ENCODE results near the gene HNRNPA1L2. TPM values are rescaled to one million over a fixed set of nuclear protein-coding genes. Genes with fewer than 3 reads are reported as not detected.
A peak's percentile ranks its signal among the peaks of the same experiment; 100 is the strongest.
"Not testable (repeated sequence)": the region's sequence is repeated elsewhere in the genome, so short reads cannot be mapped to it uniquely, and the experiment has no call there.

HNRNPA1L2 gene
- total and polyA plus RNA-seq, 2 of the 8 experiments (the other 6 are each of a cell fraction or from before 2014, with no cell fraction given) = 3.7 to 8.9 TPM

DNA sequence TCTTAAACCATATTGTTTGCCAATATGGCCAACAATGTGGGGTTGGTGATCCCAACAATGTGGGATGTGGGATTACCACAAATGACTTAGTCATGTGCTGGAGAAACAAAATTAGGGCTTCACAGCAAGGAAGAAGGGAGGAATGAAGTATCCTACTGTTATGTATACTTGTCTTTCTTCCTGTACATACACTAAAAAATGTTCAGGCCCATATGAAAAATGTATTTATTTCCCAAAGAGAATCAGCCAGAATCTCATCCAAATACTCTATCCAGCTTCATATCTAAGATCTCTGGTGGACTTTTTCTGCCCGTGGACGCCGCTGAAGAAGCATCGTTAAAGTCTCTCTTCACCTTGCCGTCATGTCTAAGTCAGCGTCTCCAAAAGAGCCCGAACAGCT, at the start of gene HNRNPA1L2 (continued):
- no peak for TF ChIP-seq CTBP2 (IDR thresholded peaks at IDR 0.05; ENCODE audit: borderline replicate concordance, insufficient read depth, insufficient read length, low read length)
- no peak for TF ChIP-seq ATF2 (IDR thresholded peaks at IDR 0.05; ENCODE audit: low read length)
- no peak for TF ChIP-seq NRF1 (IDR thresholded peaks at IDR 0.05; ENCODE audit: low read depth, low read length)
- TF ChIP-seq SUZ12 (IDR thresholded peaks at IDR 0.05; ENCODE audit: low read length) = no peak
- TF ChIP-seq BACH1 (IDR thresholded peaks at IDR 0.05; ENCODE audit: low read length) = no peak
- no peak for TF ChIP-seq SIN3A (conservative IDR thresholded peaks at IDR 0.05 in 1 of 2, IDR thresholded peaks at IDR 0.05 in 1 of 2; ENCODE audit: low read depth in 1 of 2, low read length in 2 of 2)
- TF ChIP-seq SAP30 (IDR thresholded peaks at IDR 0.05; ENCODE audit: insufficient read depth, insufficient replicate concordance, low read length) = no peak

DNA sequence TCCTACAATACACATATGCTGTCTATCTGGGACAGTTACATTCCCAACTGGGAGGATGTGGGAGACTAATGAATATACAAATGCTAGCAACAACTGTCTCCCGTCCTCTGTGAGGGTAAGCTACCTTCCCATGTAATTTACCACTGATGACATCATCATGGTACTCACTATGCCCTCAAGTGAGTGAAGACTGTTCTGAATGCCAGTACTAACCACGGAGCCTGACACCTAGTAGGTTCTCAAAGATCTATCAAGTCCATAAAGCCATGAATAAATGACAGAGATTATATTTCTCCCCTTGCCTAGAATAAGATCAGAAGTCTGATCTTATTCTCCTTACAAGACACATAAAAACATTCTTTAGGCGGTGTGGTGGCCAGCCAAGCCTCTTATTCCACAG, 49.1 kb upstream of the HNRNPA1L2 start:
- H3K36me3 ChIP-seq (ENCODE audit: control insufficient read depth in 2 of 4, insufficient read depth in 4 of 4, low read length in 3 of 4); H3K4me2 ChIP-seq (ENCODE audit: insufficient read depth in 1 of 2, low read depth in 2 of 2, low read length in 2 of 2); H4K91ac ChIP-seq (replicated peaks; ENCODE audit: insufficient read length, low read length); H3K27me3 ChIP-seq (replicated peaks in 1 of 4; ENCODE audit: control insufficient read depth in 3 of 4, extremely low read depth in 1 of 4, insufficient read depth in 3 of 4, low read length in 3 of 4); H2AFZ ChIP-seq (ENCODE audit: low read length); H3K56ac ChIP-seq (replicated peaks; ENCODE audit: insufficient read length, low read depth, low read length); H3K4me3 ChIP-seq (ENCODE audit: extremely low read depth in 1 of 4, insufficient read depth in 2 of 4, low read depth in 3 of 4, low read length in 4 of 4); H2BK5ac ChIP-seq (ENCODE audit: low read depth, low read length); H3K9me3 ChIP-seq (ENCODE audit: insufficient read depth in 2 of 2, low read depth in 1 of 2, low read length in 1 of 2); DNase-seq (ENCODE audit: low read depth in 1 of 2, low spot score in 2 of 2); H3K23me2 ChIP-seq (ENCODE audit: low read depth, low read length); H4K5ac ChIP-seq (ENCODE audit: insufficient read length, low read depth, low read length); H3K23ac ChIP-seq (ENCODE audit: insufficient read length); H2BK120ac ChIP-seq (replicated peaks; ENCODE audit: low read depth, low read length); CTCF ChIA-PET (ENCODE audit: partially characterized antibody); H3K14ac ChIP-seq (ENCODE audit: insufficient read length); H2BK20ac ChIP-seq (ENCODE audit: low read length); H3K27ac ChIP-seq (ENCODE audit: low read depth, low read length); H3K4me1 ChIP-seq (replicated peaks in 1 of 4; ENCODE audit: control insufficient read depth in 3 of 4, insufficient read depth in 4 of 4, low read length in 3 of 4); H3K18ac ChIP-seq (ENCODE audit: extremely low read depth, low read length); H3K79me2 ChIP-seq (ENCODE audit: control insufficient read depth in 1 of 2, insufficient read depth in 2 of 2, low read length in 2 of 2); H3K4ac ChIP-seq (replicated peaks; ENCODE audit: insufficient read length, low read depth, low read length); H2AK5ac ChIP-seq (ENCODE audit: low read depth, low read length); H3K79me1 ChIP-seq (ENCODE audit: low read depth, low read length); H4K20me1 ChIP-seq (replicated peaks in 1 of 2; ENCODE audit: control insufficient read depth in 1 of 2, insufficient read depth in 2 of 2, low read length in 2 of 2); H2BK15ac ChIP-seq (ENCODE audit: low read length); POLR2A ChIA-PET (ENCODE audit: partially characterized antibody); H2BK12ac ChIP-seq (ENCODE audit: low read depth, low read length); H3K9ac ChIP-seq (replicated peaks in 1 of 4; ENCODE audit: extremely low read depth in 1 of 4, low read depth in 3 of 4, low read length in 3 of 4); H4K8ac ChIP-seq (ENCODE audit: extremely low read depth, insufficient read depth, low read length): not testable (repeated sequence)
- peak; percentile 62 for FAIRE-seq
- 91% methylated on average over 3 of the region's 3 CpGs; no CpG with 5 or more reads in 1 of the 2 experiments for WGBS, 2 experiments (ENCODE audit: extremely low coverage in 1 of 2, insufficient coverage in 1 of 2, insufficient read length in 1 of 2, insufficient replicate concordance in 2 of 2, low coverage in 1 of 2, low lambda C conversion rate in 2 of 2, missing lambda C conversion rate in 1 of 2)

Measured in H1 (cell line).